ENCODE results near the gene AKIP1. TPM values are rescaled to one million over a fixed set of nuclear protein-coding genes. Genes with fewer than 3 reads are reported as not detected.

The AKIP1 gene
- total RNA-seq, 1 experiment from 2014 or later = 29.5 TPM

DNA sequence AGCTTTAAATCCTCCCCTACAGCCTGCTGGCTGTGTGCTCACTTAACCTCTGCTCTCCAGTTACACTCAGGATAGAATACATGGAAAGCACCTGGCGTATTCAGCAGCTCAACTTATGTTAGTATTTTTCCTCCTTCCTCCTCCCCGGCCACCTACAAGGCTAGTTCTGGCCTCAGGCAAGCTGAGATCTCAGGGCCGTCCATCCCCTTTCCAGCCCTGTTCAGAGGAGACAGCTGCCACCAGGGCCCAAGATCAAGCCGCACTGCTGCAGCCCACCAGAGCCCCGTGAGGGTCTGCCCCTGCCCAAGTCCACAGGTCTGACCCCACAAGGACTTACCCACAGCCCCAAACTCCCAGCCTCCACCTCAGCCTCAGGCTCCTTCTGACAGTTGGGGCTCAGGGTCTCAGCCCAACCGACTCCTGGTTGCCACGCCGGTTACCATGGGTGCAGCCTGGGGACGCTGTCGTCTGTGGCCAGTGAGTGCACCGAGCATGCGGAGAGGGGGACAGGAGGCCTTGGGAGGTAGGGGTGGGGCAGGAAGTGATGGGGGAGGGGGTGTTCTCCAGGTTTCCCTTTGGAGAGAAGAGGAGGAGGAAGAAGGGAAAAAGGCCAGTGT lies 21.7 kb downstream of the AKIP1 start, which contains the start of gene C11orf16:
TSS of gene C11orf16 (minus strand) at position 384 of the 617 bp plus-strand sequence. CDS start 639 bp downstream, outside the sequence.
- no peak within 1 kb of the TSS for H3K4me3 ChIP-seq (ENCODE audit: low read length)
- TF ChIP-seq, protein P1, sequence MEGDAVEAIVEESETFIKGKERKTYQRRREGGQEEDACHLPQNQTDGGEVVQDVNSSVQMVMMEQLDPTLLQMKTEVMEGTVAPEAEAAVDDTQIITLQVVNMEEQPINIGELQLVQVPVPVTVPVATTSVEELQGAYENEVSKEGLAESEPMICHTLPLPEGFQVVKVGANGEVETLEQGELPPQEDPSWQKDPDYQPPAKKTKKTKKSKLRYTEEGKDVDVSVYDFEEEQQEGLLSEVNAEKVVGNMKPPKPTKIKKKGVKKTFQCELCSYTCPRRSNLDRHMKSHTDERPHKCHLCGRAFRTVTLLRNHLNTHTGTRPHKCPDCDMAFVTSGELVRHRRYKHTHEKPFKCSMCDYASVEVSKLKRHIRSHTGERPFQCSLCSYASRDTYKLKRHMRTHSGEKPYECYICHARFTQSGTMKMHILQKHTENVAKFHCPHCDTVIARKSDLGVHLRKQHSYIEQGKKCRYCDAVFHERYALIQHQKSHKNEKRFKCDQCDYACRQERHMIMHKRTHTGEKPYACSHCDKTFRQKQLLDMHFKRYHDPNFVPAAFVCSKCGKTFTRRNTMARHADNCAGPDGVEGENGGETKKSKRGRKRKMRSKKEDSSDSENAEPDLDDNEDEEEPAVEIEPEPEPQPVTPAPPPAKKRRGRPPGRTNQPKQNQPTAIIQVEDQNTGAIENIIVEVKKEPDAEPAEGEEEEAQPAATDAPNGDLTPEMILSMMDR (conservative IDR thresholded peaks at IDR 0.05; ENCODE audit: low read depth, low read length) = no peak
- TF ChIP-seq EZH2 (IDR thresholded peaks at IDR 0.05; ENCODE audit: low read length, unreplicated experiment) (no peak), EZH2phosphoT487 (IDR thresholded peaks at IDR 0.05; ENCODE audit: borderline replicate concordance, low read length) (no peak)
- no peak within 1 kb of the TSS for H2AFZ ChIP-seq (ENCODE audit: low read length)
- H3K27me3 ChIP-seq (ENCODE audit: low read length) = no peaks in the 10 kb centered on the region
- peaks cover 7% of the 10 kb centered on the region; the same call in 1 of the 2 replicates for H3K4me1 ChIP-seq (ENCODE audit: insufficient read depth, low read length)
- no TSS peak for BruUV-seq (replicated peaks)
- ATAC-seq (no peak), DNase-seq (no peak)
- H4K20me1 ChIP-seq (ENCODE audit: low read length) = no peaks in the 10 kb centered on the region
- H3K36me3 ChIP-seq (ENCODE audit: low read depth, low read length) = no peaks in the 10 kb centered on the region
- POLR2A ChIA-PET (ENCODE audit: unreplicated experiment) = no interaction called here
- H3K9ac ChIP-seq (ENCODE audit: low read length) = no peak within 1 kb of the TSS
- no peaks in the 10 kb centered on the region for H3K79me2 ChIP-seq (ENCODE audit: low read length)
- CTCF ChIA-PET = no interaction called here
- no peaks in the 10 kb centered on the region for H3K9me3 ChIP-seq (ENCODE audit: low read length)
- H3F3A ChIP-seq (ENCODE audit: low read length, unreplicated experiment) = no peaks in the 10 kb centered on the region
- no peaks in the 10 kb centered on the region for H3K9me2 ChIP-seq (replicated peaks; ENCODE audit: low read length)
- H3K4me2 ChIP-seq (ENCODE audit: low read length) = no peak within 1 kb of the TSS
- intact Hi-C loops (cut with micrococcal nuclease) = no loop called here
- no peak within 1 kb of the TSS for H3K27ac ChIP-seq (ENCODE audit: low read length)

DNA sequence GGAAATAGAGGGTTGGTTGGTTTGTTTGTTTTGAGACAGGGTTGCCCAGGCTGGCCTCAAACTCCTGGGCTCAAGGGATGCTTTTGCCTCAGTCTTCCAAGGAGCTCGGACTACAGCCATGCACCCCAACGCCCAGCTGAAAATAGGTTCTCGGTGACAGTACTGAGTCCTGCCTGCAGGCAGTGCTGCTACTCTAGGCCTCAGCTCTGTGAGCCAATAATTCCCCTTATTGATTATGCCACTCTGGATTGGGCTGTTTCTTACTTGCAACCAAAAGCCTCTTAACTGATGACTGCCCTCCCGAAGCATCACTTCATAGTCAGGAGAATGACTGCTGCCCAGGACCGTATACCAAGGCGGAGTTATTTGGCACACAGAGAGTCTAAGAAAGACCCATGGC lies 22.9 kb downstream of the AKIP1 start:
- H2AFZ ChIP-seq (ENCODE audit: low read length) = no peak overlapping the region
- no peak overlapping the region for H3K4me3 ChIP-seq (ENCODE audit: low read length)
- no peaks in the 10 kb centered on the region for H3K27me3 ChIP-seq (ENCODE audit: low read length)
- H3F3A ChIP-seq (ENCODE audit: low read length, unreplicated experiment) = no peaks in the 10 kb centered on the region
- TF ChIP-seq, protein P1 (conservative IDR thresholded peaks at IDR 0.05; ENCODE audit: low read depth, low read length) = no peak
- TF ChIP-seq EZH2phosphoT487 (IDR thresholded peaks at IDR 0.05; ENCODE audit: borderline replicate concordance, low read length) = no peak
- no peak for TF ChIP-seq EZH2 (IDR thresholded peaks at IDR 0.05; ENCODE audit: low read length, unreplicated experiment)
- H3K27ac ChIP-seq (ENCODE audit: low read length) = no peak overlapping the region
- CTCF ChIA-PET = no interaction called here
- H3K9ac ChIP-seq (ENCODE audit: low read length) = no peak overlapping the region
- H3K9me2 ChIP-seq (replicated peaks; ENCODE audit: low read length) = no peaks in the 10 kb centered on the region
- no peaks in the 10 kb centered on the region for H4K20me1 ChIP-seq (ENCODE audit: low read length)
- no peaks in the 10 kb centered on the region for H3K36me3 ChIP-seq (ENCODE audit: low read depth, low read length)
- H3K79me2 ChIP-seq (ENCODE audit: low read length) = no peaks in the 10 kb centered on the region
- peaks cover 7% of the 10 kb centered on the region; the same call in 1 of the 2 replicates for H3K4me1 ChIP-seq (ENCODE audit: insufficient read depth, low read length)
- H3K9me3 ChIP-seq (ENCODE audit: low read length) = no peaks in the 10 kb centered on the region
- DNase-seq (no peak), ATAC-seq (no peak)
- no peak overlapping the region for H3K4me2 ChIP-seq (ENCODE audit: low read length)
- intact Hi-C loops (cut with micrococcal nuclease) = no loop called here
- POLR2A ChIA-PET (ENCODE audit: unreplicated experiment) = no interaction called here
- no TSS peak for BruUV-seq (replicated peaks)

Measured in PC-3 (cell line).